Measurements from ENCODE around the gene PADI2.

The PADI2 gene

GRCh38 chr1:17137441-17137840 is 18.2 kb upstream of the PADI2 start:
- Histone ChIP-seq H4K20me1 (ENCODE audit: insufficient read depth) (no peaks in the 10 kb centered on the region), H3K4me3 (IDR thresholded peaks at IDR 0.05; ENCODE audit: insufficient read depth, low read depth, low read length) (no peak overlapping the region), H3K27ac (no peak overlapping the region), H3K9ac (no peak overlapping the region), H3K4me2 (no peak overlapping the region), H3K4me1 (ENCODE audit: low read depth, poor library complexity, severe bottlenecking) (no peaks in the 10 kb centered on the region), H3K27me3 (ENCODE audit: insufficient read depth, low read depth) (peaks cover 36% of the 10 kb centered on the region), H2AFZ (ENCODE audit: low read depth) (no peak overlapping the region), H3K79me2 (ENCODE audit: insufficient read depth, low read depth) (no peaks in the 10 kb centered on the region), H3K36me3 (ENCODE audit: insufficient read depth) (no peaks in the 10 kb centered on the region)
- no peak for TF ChIP-seq CTCF (conservative IDR thresholded peaks at IDR 0.05; ENCODE audit: low read depth, low read length)

GRCh38 chr1:17136936-17137335 is 17.7 kb upstream of the PADI2 start:
- H3K36me3 ChIP-seq (ENCODE audit: insufficient read depth), result no peaks in the 10 kb centered on the region
- H3K27me3 ChIP-seq (ENCODE audit: insufficient read depth, low read depth), result peaks cover 40% of the 10 kb centered on the region
- TF ChIP-seq CTCF (conservative IDR thresholded peaks at IDR 0.05; ENCODE audit: low read depth, low read length), result no peak
- no peak overlapping the region for H3K27ac ChIP-seq
- no peak overlapping the region for H3K4me3 ChIP-seq (IDR thresholded peaks at IDR 0.05; ENCODE audit: insufficient read depth, low read depth, low read length)
- H4K20me1 ChIP-seq (ENCODE audit: insufficient read depth), result no peaks in the 10 kb centered on the region
- no peaks in the 10 kb centered on the region for H3K79me2 ChIP-seq (ENCODE audit: insufficient read depth, low read depth)
- no peaks in the 10 kb centered on the region for H3K4me1 ChIP-seq (ENCODE audit: low read depth, poor library complexity, severe bottlenecking)
- no peak overlapping the region for H2AFZ ChIP-seq (ENCODE audit: low read depth)
- H3K9ac ChIP-seq, result no peak overlapping the region
- no peak overlapping the region for H3K4me2 ChIP-seq

DNA sequence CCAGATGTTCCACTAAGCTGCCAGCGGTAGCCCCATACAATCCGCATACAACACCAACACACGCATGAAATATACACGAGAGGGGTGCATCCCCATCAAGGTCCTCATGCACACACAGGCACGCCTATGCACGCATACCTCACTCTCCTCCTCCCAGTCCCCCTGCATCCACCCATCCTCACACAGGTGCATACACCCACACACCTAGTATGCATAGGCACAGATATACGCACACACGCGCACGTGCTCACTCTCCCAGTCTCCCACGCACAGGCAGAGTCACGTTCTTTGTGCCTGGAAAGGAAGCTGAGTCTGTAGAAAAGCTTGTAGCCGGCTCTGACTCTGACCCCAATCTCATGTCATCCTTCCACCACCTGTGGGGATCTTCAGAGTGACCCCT is 16.9 kb upstream of the PADI2 start:
- Histone ChIP-seq H2AFZ (ENCODE audit: low read depth) (no peak overlapping the region), H3K27ac (no peak overlapping the region), H3K4me3 (IDR thresholded peaks at IDR 0.05; ENCODE audit: insufficient read depth, low read depth, low read length) (no peak overlapping the region), H3K9ac (no peak overlapping the region), H3K4me1 (ENCODE audit: low read depth, poor library complexity, severe bottlenecking) (no peaks in the 10 kb centered on the region), H3K4me2 (no peak overlapping the region), H3K79me2 (ENCODE audit: insufficient read depth, low read depth) (no peaks in the 10 kb centered on the region), H4K20me1 (ENCODE audit: insufficient read depth) (no peaks in the 10 kb centered on the region), H3K36me3 (ENCODE audit: insufficient read depth) (no peaks in the 10 kb centered on the region), H3K27me3 (ENCODE audit: insufficient read depth, low read depth) (peaks cover 44% of the 10 kb centered on the region)
- TF ChIP-seq CTCF (conservative IDR thresholded peaks at IDR 0.05; ENCODE audit: low read depth, low read length), result no peak

DNA sequence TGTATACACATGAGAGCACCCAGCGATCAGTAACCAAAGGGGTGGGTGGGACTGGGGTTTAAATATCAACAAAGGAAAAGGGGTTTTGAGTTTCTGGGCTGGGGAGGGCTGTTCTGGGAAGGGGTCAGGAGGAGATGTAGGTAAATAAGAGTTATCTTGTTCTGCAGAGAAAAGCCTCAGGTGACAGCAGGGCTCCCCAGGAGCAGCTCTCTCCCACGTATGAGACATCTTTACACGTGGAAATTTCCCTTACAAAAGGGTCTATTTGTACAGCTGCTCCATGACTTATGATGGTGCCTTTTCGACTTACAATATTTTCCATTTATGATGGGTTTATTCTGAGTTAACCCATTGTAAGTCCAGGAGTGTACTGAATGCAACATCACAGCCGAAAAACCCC is 16.3 kb upstream of the PADI2 start:
- Histone ChIP-seq H3K4me2 (no peak overlapping the region), H3K79me2 (ENCODE audit: insufficient read depth, low read depth) (no peaks in the 10 kb centered on the region)

More for the DNA sequence above, 16.3 kb upstream of the PADI2 start:
- TF ChIP-seq CTCF (conservative IDR thresholded peaks at IDR 0.05; ENCODE audit: low read depth, low read length), result no peak
- H3K27me3 ChIP-seq (ENCODE audit: insufficient read depth, low read depth), result peaks cover 50% of the 10 kb centered on the region
- no peak overlapping the region for H2AFZ ChIP-seq (ENCODE audit: low read depth)
- no peaks in the 10 kb centered on the region for H3K36me3 ChIP-seq (ENCODE audit: insufficient read depth)
- no peaks in the 10 kb centered on the region for H3K4me1 ChIP-seq (ENCODE audit: low read depth, poor library complexity, severe bottlenecking)
- H3K9ac ChIP-seq, result no peak overlapping the region
- H4K20me1 ChIP-seq (ENCODE audit: insufficient read depth), result no peaks in the 10 kb centered on the region
- no peak overlapping the region for H3K27ac ChIP-seq
- H3K4me3 ChIP-seq (IDR thresholded peaks at IDR 0.05; ENCODE audit: insufficient read depth, low read depth, low read length), result no peak overlapping the region

Data from KMS-11 (cell line).